ENCODE results near the gene VTI1A. TPM values are rescaled to one million over a fixed set of nuclear protein-coding genes. Genes with fewer than 3 reads are reported as not detected.

VTI1A gene
- total RNA-seq, 1 donor from 2014 or later: 22.7 TPM

DNA sequence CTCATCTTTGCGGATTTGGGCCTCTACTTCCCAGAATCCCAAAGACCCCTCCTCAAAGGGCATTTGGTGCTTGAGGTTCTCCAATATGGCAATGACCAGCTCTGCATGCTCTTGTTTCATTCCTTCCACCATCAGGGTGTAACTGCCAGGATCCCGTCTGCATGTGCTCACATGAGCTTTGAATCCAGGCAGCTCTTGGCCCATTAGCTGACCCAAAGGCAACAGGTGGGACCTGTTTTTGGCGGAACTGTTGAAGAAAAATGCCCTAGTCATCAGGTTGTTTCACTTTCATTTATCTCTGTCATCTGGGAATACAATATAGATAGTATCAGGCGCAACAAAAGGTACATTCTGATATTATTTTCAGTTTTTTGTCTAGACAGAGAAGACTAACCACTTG lies 343.9 kb downstream of the VTI1A start:
- TF ChIP-seq, protein P1, sequence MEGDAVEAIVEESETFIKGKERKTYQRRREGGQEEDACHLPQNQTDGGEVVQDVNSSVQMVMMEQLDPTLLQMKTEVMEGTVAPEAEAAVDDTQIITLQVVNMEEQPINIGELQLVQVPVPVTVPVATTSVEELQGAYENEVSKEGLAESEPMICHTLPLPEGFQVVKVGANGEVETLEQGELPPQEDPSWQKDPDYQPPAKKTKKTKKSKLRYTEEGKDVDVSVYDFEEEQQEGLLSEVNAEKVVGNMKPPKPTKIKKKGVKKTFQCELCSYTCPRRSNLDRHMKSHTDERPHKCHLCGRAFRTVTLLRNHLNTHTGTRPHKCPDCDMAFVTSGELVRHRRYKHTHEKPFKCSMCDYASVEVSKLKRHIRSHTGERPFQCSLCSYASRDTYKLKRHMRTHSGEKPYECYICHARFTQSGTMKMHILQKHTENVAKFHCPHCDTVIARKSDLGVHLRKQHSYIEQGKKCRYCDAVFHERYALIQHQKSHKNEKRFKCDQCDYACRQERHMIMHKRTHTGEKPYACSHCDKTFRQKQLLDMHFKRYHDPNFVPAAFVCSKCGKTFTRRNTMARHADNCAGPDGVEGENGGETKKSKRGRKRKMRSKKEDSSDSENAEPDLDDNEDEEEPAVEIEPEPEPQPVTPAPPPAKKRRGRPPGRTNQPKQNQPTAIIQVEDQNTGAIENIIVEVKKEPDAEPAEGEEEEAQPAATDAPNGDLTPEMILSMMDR (IDR thresholded peaks at IDR 0.05): no peak
- Mint-ChIP-seq H3K4me3 (ENCODE audit: unreplicated experiment) (no peak overlapping the region), H3K27ac (ENCODE audit: unreplicated experiment) (no peak overlapping the region), H3K4me1 (ENCODE audit: low read depth) (peaks cover 16% of the 10 kb centered on the region), H3K36me3 (ENCODE audit: low read depth) (peaks cover 11% of the 10 kb centered on the region), H3K27me3 (ENCODE audit: low read depth) (no peaks in the 10 kb centered on the region), H3K9me3 (ENCODE audit: low read depth) (peaks cover 14% of the 10 kb centered on the region)
- DNase-seq (ENCODE audit: low spot score): no peak

DNA sequence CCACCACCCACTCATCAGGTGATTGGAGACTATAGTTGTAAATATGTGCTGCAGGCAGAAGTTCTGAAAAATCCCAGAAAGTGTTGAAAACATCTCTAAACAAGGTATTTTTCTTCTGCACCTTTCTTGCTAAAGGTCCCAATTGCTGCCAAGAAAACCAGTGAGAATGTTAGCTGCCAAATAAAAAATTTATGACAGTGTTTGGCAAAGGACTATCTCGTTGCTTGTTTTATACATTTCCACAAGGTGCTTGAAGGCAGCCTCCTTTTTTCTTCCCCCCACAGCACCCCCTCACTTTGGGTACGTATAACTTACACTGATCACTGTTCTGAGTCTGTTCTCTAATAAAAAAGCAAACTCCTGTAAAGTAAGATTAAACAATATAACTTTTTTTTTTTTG lies 344.4 kb downstream of the VTI1A start:
- no peaks in the 10 kb centered on the region for H3K27me3 Mint-ChIP-seq (ENCODE audit: low read depth)
- DNase-seq (ENCODE audit: low spot score): no peak
- TF ChIP-seq, protein P1 (IDR thresholded peaks at IDR 0.05): no peak
- no peak overlapping the region for H3K4me3 Mint-ChIP-seq (ENCODE audit: unreplicated experiment)
- peaks cover 11% of the 10 kb centered on the region for H3K36me3 Mint-ChIP-seq (ENCODE audit: low read depth)
- peaks cover 14% of the 10 kb centered on the region for H3K9me3 Mint-ChIP-seq (ENCODE audit: low read depth)
- H3K27ac Mint-ChIP-seq (ENCODE audit: unreplicated experiment): no peak overlapping the region
- H3K4me1 Mint-ChIP-seq (ENCODE audit: low read depth): peaks cover 16% of the 10 kb centered on the region

DNA sequence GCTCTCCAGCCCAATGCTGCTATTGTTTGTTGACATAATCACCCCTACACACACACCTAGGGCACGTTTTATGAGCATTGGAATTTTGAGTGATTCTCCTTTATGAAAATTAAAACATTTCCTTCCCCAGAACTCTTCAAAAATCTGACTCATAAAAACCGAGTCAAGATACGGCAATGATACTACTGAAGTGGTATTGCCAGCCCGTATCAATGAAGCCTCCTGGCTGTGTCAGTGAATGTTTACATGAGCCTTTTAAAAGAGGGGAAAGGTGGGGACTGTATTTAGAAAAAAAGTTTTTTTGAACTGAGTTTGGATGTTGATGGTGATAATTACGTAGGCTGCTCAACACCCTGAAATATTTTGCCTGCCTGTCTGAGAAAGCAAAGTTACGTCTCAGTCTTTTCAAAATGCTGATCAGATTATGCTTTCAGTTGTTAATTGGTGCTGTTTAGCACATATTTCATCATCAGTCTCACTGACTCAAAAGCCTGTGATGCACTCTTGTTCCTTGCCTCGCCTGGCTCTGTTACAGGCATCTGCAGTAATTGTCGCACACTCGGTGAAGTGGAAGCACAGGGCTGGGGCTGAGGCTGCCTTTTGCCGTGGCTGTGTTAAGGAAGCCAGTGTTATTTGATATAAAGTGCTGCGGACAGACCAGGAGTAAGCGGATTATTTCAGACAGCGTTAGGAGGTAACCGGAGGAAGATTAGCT lies 345.6 kb downstream of the VTI1A start:
- Mint-ChIP-seq H3K27ac (ENCODE audit: unreplicated experiment) (peak overlapping the region; percentile 73), H3K36me3 (ENCODE audit: low read depth) (peaks cover 11% of the 10 kb centered on the region), H3K4me3 (ENCODE audit: unreplicated experiment) (peak overlapping the region; percentile 17), H3K4me1 (ENCODE audit: low read depth) (peaks cover 16% of the 10 kb centered on the region), H3K27me3 (ENCODE audit: low read depth) (no peaks in the 10 kb centered on the region), H3K9me3 (ENCODE audit: low read depth) (peaks cover 14% of the 10 kb centered on the region)
- DNase-seq (ENCODE audit: low spot score): no peak
- TF ChIP-seq, protein P1 (IDR thresholded peaks at IDR 0.05): no peak

GRCh38 chr10:112793202-112793921 lies 346.3 kb downstream of the VTI1A start:
- Mint-ChIP-seq H3K4me1 (ENCODE audit: low read depth) (peaks cover 16% of the 10 kb centered on the region), H3K27ac (ENCODE audit: unreplicated experiment) (peak overlapping the region; percentile 73), H3K27me3 (ENCODE audit: low read depth) (no peaks in the 10 kb centered on the region), H3K4me3 (ENCODE audit: unreplicated experiment) (peak overlapping the region; percentile 17), H3K9me3 (ENCODE audit: low read depth) (peaks cover 14% of the 10 kb centered on the region), H3K36me3 (ENCODE audit: low read depth) (peaks cover 11% of the 10 kb centered on the region)
- DNase-seq (ENCODE audit: low spot score): no peak
- TF ChIP-seq, protein P1 (IDR thresholded peaks at IDR 0.05): no peak

- H3K9me3 Mint-ChIP-seq (ENCODE audit: low read depth): peaks cover 9% of the 10 kb centered on the region
- H3K4me1 Mint-ChIP-seq (ENCODE audit: low read depth): peaks cover 16% of the 10 kb centered on the region
- TF ChIP-seq, protein P1 (IDR thresholded peaks at IDR 0.05): no peak
- no peak overlapping the region for H3K27ac Mint-ChIP-seq (ENCODE audit: unreplicated experiment)
- peaks cover 8% of the 10 kb centered on the region for H3K36me3 Mint-ChIP-seq (ENCODE audit: low read depth)
- no peak overlapping the region for H3K4me3 Mint-ChIP-seq (ENCODE audit: unreplicated experiment)
- DNase-seq (ENCODE audit: low spot score): no peak
- H3K27me3 Mint-ChIP-seq (ENCODE audit: low read depth): no peaks in the 10 kb centered on the region
These were observed 347.2 kb downstream of the VTI1A start for GRCh38 chr10:112794201-112794600.
